ENCODE results near the gene HAPLN2.
A peak's percentile ranks its signal among the peaks of the same experiment; 100 is the strongest.

Gene HAPLN2

GRCh38 chr1:156618853-156619581, at the start of gene HAPLN2:
HAPLN2 (plus strand) TSS chr1:156619415; CDS start chr1:156623491, 4,076 bp downstream.
- Histone ChIP-seq H3K27ac (peak within 1 kb of the TSS; percentile 41), H2AFZ (peak within 1 kb of the TSS; percentile 60)
- TF ChIP-seq CTCF (IDR thresholded peaks at IDR 0.05) = peak; percentile 20

GRCh38 chr1:156571261-156571852, 47.9 kb upstream of the HAPLN2 start:
- Histone ChIP-seq H3K36me3 (ENCODE audit: control insufficient read depth, insufficient read depth, low read length) (no peaks in the 10 kb centered on the region), H3K27me3 (ENCODE audit: control insufficient read depth, insufficient read depth, low read length) (no peaks in the 10 kb centered on the region), H3K4me3 (ENCODE audit: low read depth, low read length) (no peak overlapping the region), H3K27ac (no peak overlapping the region), H3K9me3 (ENCODE audit: control insufficient read depth, low read length) (no peaks in the 10 kb centered on the region), H3K4me1 (no peaks in the 10 kb centered on the region), H3K79me2 (no peaks in the 10 kb centered on the region), H3K4me2 (ENCODE audit: low read length) (no peak overlapping the region), H2AFZ (no peak overlapping the region), H3K9ac (no peak overlapping the region)
- TF ChIP-seq CTCF (IDR thresholded peaks at IDR 0.05) = no peak

More at GRCh38 chr1:156618853-156619581, at the start of gene HAPLN2:
- Histone ChIP-seq H3K36me3 (ENCODE audit: control insufficient read depth, insufficient read depth, low read length) (no peaks in the 10 kb centered on the region), H3K4me1 (peaks cover 17% of the 10 kb centered on the region), H3K79me2 (no peaks in the 10 kb centered on the region), H3K4me3 (ENCODE audit: low read depth, low read length) (no peak within 1 kb of the TSS), H3K4me2 (ENCODE audit: low read length) (no peak within 1 kb of the TSS), H3K9me3 (ENCODE audit: control insufficient read depth, low read length) (no peaks in the 10 kb centered on the region), H3K27me3 (ENCODE audit: control insufficient read depth, insufficient read depth, low read length) (no peaks in the 10 kb centered on the region), H3K9ac (no peak within 1 kb of the TSS)

DNA sequence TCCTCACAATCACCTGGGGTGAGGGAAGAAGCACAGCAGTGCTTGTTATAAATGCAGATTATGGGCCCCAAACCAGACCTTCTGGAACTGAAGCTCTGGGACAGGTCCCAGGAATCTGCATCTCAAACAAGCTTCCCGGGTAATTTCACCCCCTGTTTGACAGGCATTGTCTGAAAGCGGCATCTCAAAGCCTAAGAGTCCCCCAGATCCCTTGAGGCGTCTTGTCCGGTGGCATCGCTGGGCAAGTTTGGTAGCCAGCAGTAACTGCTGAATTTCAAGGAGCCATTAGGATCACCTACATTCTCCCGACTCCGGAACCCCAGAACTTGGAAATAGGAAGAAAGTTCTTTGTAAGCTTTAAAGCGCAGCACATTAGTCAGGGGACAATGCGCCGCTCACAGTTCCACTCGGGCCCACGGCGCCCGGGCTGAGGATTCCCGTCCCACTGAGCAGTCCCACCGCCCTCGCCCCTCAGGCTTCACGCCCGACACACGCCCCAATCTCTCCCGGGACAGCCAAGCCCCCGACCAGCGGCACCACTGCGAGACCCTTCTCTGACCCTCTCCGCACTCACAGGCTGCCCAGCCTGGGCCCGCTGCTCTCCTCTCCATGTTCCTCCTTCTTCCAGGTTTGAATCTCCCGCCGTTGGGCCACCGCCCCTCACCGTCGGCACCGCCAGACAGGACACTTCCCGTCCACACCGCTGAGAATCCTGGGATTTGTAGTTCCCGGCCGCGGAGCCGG, 47.1 kb upstream of the HAPLN2 start, which contains the start of gene IQGAP3:
Gene IQGAP3 (minus strand): TSS at position 647 of the 744 bp plus-strand sequence. CDS start 36 bp downstream, at position 611.
- TF ChIP-seq CTCF (IDR thresholded peaks at IDR 0.05) = no peak
- Histone ChIP-seq H3K4me2 (ENCODE audit: low read length) (peak within 1 kb of the TSS; percentile 49), H3K9ac (no peak within 1 kb of the TSS), H2AFZ (peak within 1 kb of the TSS; percentile 57), H3K27me3 (ENCODE audit: control insufficient read depth, insufficient read depth, low read length) (no peaks in the 10 kb centered on the region), H3K4me1 (no peaks in the 10 kb centered on the region), H3K9me3 (ENCODE audit: control insufficient read depth, low read length) (no peaks in the 10 kb centered on the region), H3K79me2 (no peaks in the 10 kb centered on the region), H3K27ac (no peak within 1 kb of the TSS), H3K4me3 (ENCODE audit: low read depth, low read length) (peak within 1 kb of the TSS; percentile 6), H3K36me3 (ENCODE audit: control insufficient read depth, insufficient read depth, low read length) (no peaks in the 10 kb centered on the region)

DNA sequence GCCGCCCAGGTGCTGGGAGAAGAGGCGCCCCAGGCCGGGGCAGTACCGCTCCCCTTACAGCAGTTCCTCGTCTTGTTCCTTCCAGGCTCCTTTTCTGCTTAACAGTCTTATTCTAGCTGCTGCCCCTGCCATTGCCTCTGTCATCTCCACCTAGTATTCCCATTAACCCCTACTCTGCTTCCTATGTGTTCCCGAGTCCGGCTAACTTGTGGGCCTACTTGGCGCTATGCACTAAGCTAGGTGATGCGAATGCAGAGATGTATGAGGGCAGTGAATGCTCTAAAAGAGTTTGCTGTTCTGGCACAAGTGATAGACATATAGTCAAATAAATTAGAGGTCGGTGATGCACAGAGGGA, 46.6 kb upstream of the HAPLN2 start:
- Histone ChIP-seq H3K9me3 (ENCODE audit: control insufficient read depth, low read length) (no peaks in the 10 kb centered on the region), H3K27ac (no peak overlapping the region), H3K27me3 (ENCODE audit: control insufficient read depth, insufficient read depth, low read length) (no peaks in the 10 kb centered on the region), H3K4me3 (ENCODE audit: low read depth, low read length) (peak overlapping the region; percentile 6), H3K79me2 (no peaks in the 10 kb centered on the region), H3K4me2 (ENCODE audit: low read length) (peak overlapping the region; percentile 49), H3K9ac (no peak overlapping the region), H3K36me3 (ENCODE audit: control insufficient read depth, insufficient read depth, low read length) (no peaks in the 10 kb centered on the region), H3K4me1 (no peaks in the 10 kb centered on the region), H2AFZ (peak overlapping the region; percentile 57)
- TF ChIP-seq CTCF (IDR thresholded peaks at IDR 0.05) = no peak

All from parathyroid adenoma (tissue), 2 donors.